BE2C (cell line): ENCODE data around the gene PHF19.
A peak's percentile ranks its signal among the peaks of the same experiment; 100 is the strongest.

Experiments used
- DNase-seq: peaks from one replicate; pipeline ENCODE4 v3.0.0-alpha.2; 2020
- H3K27me3 ChIP-seq: fragments of 250-450 bp; sonication (Bioruptor Pico); 2 replicates; pipeline ENCODE4 v1.5.1; 2020; ENCODE audit warnings: mild to moderate bottlenecking
- H3K36me3 ChIP-seq: fragments of 250-450 bp; sonication (Bioruptor Pico); 2 replicates; pipeline ENCODE4 v1.5.1; 2020; ENCODE audit warnings: mild to moderate bottlenecking
- H3K4me1 ChIP-seq: fragments of 250-450 bp; sonication (Bioruptor Pico); 2 replicates; pipeline ENCODE4 v1.5.1; 2020
- H3K4me3 ChIP-seq: 2 replicates; pipeline ENCODE4 v1.5.1; 2011; ENCODE audit warnings: low read depth, low read length
- H3K9me3 ChIP-seq: fragments of 250-450 bp; sonication (Bioruptor Pico); 2 replicates; pipeline ENCODE4 v1.5.1; 2020
- TF ChIP-seq, protein P1 (sequence below): IDR thresholded peaks from 2 replicates; pipeline ENCODE4 v1.5.1; 2012; ENCODE audit warnings: mild to moderate bottlenecking, low read depth, low read length

The PHF19 gene

GRCh38 chr9:120842685-120843485 is 34.1 kb downstream of the PHF19 start, which contains the start of gene PSMD5:
TSS of gene PSMD5 (minus strand) at chr9:120842922. CDS start at chr9:120842909, 13 bp downstream.
- TF ChIP-seq, protein P1, sequence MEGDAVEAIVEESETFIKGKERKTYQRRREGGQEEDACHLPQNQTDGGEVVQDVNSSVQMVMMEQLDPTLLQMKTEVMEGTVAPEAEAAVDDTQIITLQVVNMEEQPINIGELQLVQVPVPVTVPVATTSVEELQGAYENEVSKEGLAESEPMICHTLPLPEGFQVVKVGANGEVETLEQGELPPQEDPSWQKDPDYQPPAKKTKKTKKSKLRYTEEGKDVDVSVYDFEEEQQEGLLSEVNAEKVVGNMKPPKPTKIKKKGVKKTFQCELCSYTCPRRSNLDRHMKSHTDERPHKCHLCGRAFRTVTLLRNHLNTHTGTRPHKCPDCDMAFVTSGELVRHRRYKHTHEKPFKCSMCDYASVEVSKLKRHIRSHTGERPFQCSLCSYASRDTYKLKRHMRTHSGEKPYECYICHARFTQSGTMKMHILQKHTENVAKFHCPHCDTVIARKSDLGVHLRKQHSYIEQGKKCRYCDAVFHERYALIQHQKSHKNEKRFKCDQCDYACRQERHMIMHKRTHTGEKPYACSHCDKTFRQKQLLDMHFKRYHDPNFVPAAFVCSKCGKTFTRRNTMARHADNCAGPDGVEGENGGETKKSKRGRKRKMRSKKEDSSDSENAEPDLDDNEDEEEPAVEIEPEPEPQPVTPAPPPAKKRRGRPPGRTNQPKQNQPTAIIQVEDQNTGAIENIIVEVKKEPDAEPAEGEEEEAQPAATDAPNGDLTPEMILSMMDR: no peak
- Histone ChIP-seq H3K9me3 (no peaks in the 10 kb centered on the region), H3K27me3 (no peaks in the 10 kb centered on the region)

DNA sequence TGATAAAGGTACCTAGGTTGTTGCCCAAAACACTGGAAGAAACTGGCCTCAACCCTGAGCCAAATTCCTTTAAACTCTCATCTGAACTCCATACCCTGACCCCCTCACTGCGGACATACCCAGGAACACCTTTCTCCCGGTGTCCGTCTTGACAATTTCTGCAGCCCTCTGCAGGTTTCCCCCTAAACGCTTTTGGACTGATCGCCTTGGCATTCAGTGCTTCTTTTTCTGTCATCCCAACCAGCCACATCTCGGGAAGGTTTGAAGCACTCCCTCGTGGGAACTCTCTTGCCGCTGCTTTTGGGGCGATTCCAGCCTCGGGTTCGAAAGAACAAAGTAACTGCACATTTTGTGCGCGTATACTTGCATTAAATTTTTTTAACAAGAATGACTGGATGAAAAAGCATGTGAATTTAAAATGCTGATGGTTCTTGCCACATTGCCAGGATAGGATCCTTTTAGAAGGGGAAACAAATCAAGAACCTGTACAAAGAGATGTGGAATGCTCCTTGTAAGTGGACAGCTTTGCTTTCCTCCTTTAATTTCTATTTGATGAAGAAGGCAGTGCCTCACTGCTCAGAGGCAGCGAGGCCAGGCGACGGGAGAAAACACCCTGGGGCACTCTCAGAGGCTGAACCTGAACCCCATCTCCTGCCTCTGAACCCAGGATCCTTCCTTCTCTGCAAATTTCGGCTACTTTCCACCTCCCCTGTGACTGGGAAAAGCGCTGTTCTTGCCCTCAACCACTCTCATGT is 34.9 kb downstream of the PHF19 start:
- Histone ChIP-seq H3K9me3 (no peaks in the 10 kb centered on the region), H3K4me3 (peak overlapping the region; percentile 99), H3K36me3 (peaks cover 13% of the 10 kb centered on the region), H3K4me1 (no peaks in the 10 kb centered on the region; the same call in 1 of the 2 replicates), H3K27me3 (no peaks in the 10 kb centered on the region)
- no peak for DNase-seq
- TF ChIP-seq, protein P1: no peak

More at GRCh38 chr9:120842685-120843485, 34.1 kb downstream of the PHF19 start, which contains the start of gene PSMD5:
- peaks cover 11% of the 10 kb centered on the region for H3K36me3 ChIP-seq
- DNase-seq: peak; percentile 99
- H3K4me1 ChIP-seq: no peaks in the 10 kb centered on the region; the same call in 1 of the 2 replicates
- peak within 1 kb of the TSS; percentile 99 for H3K4me3 ChIP-seq

- Histone ChIP-seq H3K27me3 (no peaks in the 10 kb centered on the region), H3K4me3 (no peak overlapping the region), H3K36me3 (peaks cover 21% of the 10 kb centered on the region), H3K4me1 (no peaks in the 10 kb centered on the region; the same call in 1 of the 2 replicates), H3K9me3 (no peaks in the 10 kb centered on the region)
- TF ChIP-seq, protein P1: no peak
- no peak for DNase-seq
Measured at GRCh38 chr9:120839146-120839545, 37.8 kb downstream of the PHF19 start.

- no peak overlapping the region for H3K4me3 ChIP-seq
- no peaks in the 10 kb centered on the region; the same call in 1 of the 2 replicates for H3K4me1 ChIP-seq
- no peak for DNase-seq
- H3K9me3 ChIP-seq: no peaks in the 10 kb centered on the region
- H3K36me3 ChIP-seq: peaks cover 26% of the 10 kb centered on the region
- TF ChIP-seq, protein P1: no peak
- no peaks in the 10 kb centered on the region for H3K27me3 ChIP-seq
Measured at GRCh38 chr9:120837921-120838320, 39.1 kb downstream of the PHF19 start.

DNA sequence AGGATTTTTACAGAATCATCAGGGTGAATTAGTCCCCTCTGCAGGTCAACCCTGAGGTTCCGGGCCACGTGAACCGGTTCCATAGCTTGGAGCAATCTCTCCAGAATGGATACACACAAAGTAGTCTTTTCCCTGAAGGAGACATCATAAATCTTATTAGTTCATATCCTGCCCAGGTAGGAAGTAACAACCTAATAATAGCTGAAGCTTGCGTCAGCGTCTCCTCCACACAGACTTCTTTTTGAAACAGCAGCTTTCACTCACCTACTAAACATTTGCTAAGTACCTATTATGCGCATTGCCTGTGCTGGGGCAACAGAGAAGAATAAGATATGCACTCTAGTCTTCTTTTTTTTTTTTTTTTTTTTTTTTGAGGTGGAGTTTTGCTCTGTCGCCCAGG is 43.7 kb downstream of the PHF19 start:
- Histone ChIP-seq H3K4me3 (no peak overlapping the region), H3K4me1 (no peaks in the 10 kb centered on the region), H3K27me3 (no peaks in the 10 kb centered on the region), H3K36me3 (peaks cover 49% of the 10 kb centered on the region), H3K9me3 (no peaks in the 10 kb centered on the region)
- no peak for DNase-seq
- TF ChIP-seq, protein P1: no peak
